NCI-H1092 treated with DMSO at 0.1 percent for 48 hours (cell line): ENCODE data around the gene NRAP.

ENCODE experiments used
- DNase-seq: peaks from one replicate; lab custom pipeline; 2025; lab: John Stamatoyannopoulos, UW

Gene NRAP

DNA sequence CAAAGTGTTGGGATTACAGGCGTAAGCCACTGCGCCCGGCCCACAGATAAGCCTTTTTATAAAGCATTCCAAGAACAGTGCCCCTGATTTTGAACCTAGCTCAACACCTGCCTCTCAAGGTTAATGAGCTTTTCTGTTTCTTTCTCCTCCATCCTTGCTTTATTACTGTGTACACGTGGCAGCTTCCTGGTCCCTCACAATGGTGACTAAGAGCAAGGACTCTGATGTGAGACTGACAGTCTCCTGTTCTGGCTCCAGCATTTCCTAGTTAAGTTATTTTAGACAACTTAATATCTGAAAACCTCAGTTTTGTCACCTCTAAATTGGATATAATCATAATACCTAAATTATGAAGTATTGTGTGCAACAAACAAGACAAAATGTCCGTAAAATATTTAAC is 101.1 kb downstream of the NRAP start:
- DNase-seq = no peak

DNA sequence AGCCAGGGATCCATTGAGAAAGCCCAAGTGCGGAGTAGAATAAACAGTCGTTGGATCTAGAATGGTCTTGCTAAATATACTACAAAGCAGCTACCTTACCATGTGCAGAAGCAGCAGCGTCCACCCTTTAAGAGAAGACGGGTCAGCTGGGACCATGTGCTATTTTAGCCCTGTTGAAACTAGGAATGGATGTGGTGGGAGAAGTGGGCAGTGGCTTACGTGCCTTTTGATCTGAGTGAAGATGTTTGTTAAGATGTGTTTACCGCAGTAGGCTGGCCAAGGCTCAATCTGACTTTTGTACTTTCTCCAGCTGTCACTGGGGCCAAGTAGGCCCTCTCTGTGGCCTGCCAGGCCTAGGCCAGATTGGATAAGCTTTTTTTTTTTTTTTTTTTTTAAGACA is 101.8 kb downstream of the NRAP start:
- DNase-seq = no peak

- DNase-seq = no peak
These were observed 102.6 kb downstream of the NRAP start for GRCh38 chr10:113561214-113561613.

- no peak for DNase-seq
These were observed 103.8 kb downstream of the NRAP start for GRCh38 chr10:113560071-113560470.

DNA sequence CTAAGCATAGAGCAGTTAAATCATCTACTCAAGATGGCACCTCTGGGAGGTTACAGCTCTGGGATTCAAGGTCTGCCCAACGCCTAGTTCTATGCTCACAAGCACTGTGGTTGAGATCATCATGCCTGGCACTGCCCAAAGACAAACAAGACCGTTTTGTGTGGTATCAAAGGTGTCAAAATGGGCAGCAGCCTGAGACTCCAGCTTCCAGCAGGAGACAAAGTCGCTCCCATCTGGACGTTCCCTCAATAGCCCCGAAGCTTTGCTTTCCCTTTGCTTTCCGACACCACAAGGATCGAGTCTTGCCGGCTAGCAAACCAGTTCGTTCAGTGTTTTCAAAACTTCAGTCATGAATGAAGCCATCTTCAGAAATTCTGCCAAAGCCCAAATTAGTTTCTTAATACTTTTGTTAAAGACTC is 105.9 kb downstream of the NRAP start:
- no peak for DNase-seq

DNA sequence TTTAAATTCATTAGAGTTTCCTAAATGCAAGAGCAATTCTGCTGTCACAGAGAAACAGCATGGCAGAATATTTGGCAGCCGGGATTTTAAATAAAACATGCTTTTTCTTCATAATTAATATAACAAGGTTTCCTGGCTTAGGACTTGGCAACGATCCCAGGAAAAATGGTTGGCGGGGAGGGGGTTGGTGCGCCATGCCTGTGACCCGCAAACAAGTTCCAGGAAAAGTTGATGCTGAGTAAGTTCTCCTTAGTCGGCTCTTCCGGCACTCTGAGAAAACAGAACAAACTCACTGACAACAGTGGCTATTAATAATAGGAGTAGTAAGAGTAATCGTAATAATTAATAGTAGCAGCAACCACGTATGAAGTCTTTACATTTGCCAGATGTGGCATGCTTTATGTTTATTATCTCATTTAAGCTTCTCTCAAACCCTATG is 106.4 kb downstream of the NRAP start:
- DNase-seq = no peak

DNA sequence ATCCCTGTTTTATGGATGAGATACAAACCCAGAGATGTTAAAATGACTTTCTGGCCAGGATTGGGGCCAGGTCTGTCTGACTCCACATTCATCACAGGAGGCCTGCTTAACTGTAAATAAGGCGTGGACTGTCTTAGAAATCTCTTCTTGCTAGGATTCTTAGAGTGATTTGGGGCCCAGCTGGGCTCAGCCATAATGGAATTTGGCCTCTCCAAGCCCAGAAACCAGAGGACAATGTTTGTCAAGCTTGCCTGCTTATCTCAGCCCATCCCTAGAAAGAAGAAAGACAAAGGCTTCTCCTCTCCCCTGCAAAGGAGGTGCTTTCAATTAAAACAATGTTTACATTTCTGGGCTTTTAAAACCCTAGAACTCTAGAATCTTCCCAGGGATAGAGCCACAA is 108.1 kb downstream of the NRAP start:
- no peak for DNase-seq

DNA sequence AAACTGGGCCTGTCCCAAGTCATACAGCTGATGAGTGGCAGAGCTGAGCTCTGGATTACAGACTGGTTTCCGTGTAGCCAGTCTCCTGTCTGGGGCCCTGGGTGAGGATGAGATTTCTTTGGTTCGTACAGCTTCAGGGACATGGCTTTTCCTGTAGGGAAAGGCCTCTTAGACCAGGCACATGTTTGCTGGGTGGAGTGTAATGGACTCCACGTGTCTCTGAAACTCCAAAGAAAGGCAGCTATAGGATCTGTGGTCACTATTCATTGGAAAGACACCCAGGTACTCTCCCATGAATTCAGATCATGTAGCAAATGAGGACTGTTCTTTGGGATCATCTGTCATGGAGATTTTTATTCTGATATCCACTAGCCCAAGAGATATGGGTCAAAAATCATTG is 108.6 kb downstream of the NRAP start:
- DNase-seq = no peak

DNA sequence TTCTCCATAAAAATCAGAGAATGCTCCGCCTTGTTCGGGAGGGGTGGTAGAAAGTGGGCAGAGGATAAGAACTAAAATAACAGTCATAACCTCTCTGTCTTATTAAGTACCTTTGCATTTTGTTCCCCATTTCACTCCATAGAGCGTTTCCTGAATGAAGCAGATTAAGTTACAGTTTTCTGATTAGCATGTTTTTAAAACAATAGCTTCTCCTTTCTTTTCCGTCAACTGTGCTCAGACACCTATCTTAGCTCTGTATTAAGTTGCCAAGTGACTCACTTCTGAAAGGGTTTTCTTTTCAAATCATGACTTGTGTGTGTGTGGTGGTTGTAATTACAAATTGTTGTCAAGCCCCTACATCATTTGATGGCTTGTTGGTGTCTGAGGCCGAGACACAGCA is 109.6 kb downstream of the NRAP start:
- DNase-seq = no peak

GRCh38 chr10:113553149-113553548 is 110.7 kb downstream of the NRAP start:
- no peak for DNase-seq

GRCh38 chr10:113552701-113553100 is 111.1 kb downstream of the NRAP start, which contains the start of gene HABP2:
Gene HABP2 (plus strand): TSS chr10:113553053. CDS start chr10:113553122, 69 bp downstream.
- no peak for DNase-seq

DNA sequence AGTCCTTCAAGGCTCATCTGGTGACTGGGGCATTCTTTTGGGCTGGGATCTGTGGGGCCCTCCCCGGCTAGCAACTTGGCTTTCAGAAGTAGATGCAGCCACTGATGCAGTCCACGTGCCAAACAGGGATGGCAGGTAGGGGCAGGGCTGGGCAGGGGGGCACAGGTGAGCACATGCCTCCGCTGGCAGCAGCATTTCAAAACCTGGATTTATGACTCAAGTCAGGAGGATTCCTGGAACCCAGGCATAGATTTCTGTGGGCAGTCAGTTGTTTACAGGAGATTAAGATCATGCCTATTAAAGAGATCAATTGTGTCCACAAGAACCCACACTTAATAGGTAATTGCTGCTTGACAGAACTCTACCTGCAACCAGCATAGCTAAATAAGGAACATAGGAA is 111.8 kb downstream of the NRAP start:
- no peak for DNase-seq

DNA sequence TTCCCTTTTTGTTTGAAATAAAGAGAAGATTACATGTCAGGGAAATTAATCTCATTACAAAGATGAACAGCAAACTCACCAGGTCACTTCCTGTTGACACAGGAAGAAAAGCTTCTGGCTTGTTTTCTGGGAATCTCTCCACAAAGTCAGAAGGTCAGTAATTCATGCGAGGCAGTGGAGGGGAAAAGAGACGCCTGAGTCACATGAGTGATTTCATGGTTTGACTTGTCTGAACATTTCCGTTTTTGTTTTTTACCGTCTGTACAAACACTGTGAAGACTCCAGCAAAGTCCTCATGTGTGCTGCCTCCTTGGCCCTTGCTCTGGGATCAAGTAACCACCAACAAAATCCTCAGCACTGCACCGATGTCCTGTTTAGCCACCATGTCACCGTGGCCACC is 113.5 kb downstream of the NRAP start:
- no peak for DNase-seq

GRCh38 chr10:113549856-113550255 is 114.0 kb downstream of the NRAP start:
- DNase-seq = no peak

DNA sequence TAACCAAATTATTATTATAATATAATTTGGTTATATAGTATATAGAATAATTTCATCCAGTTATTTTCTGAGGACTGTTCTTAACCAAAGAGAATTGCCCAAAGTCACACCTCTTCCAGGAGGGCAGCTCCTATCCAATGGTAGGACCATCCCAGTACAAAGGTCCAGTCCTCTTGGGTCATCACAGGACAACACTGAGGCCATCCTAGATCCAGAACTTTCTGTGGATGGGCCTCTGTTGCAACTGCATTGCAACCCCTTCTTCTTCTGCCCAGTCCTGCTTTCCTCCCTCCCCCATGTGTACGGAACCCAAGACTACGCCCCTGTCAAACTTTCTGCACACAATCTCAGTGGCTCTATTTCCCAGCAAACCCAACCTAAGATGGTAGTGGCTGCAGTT is 116.4 kb downstream of the NRAP start:
- no peak for DNase-seq

DNA sequence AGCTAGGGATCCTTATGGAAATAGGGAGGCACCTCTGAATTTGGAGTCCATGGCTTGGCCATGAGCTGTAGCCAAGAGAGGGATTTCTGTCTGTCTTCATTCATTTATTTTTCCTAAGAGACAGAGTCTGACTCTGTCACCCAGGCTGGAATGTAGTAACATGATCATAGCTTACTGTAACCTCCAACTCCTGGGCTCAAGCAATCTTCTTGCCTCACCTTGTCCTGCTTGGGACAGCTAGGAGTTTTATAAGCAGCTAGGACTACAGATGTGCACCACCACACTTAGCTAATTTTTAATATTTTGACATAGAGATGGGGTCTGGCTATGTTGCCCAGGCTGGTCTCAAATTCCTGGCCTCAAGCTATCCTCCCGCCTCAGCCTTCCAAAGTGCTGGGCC is 119.4 kb downstream of the NRAP start:
- no peak for DNase-seq

DNA sequence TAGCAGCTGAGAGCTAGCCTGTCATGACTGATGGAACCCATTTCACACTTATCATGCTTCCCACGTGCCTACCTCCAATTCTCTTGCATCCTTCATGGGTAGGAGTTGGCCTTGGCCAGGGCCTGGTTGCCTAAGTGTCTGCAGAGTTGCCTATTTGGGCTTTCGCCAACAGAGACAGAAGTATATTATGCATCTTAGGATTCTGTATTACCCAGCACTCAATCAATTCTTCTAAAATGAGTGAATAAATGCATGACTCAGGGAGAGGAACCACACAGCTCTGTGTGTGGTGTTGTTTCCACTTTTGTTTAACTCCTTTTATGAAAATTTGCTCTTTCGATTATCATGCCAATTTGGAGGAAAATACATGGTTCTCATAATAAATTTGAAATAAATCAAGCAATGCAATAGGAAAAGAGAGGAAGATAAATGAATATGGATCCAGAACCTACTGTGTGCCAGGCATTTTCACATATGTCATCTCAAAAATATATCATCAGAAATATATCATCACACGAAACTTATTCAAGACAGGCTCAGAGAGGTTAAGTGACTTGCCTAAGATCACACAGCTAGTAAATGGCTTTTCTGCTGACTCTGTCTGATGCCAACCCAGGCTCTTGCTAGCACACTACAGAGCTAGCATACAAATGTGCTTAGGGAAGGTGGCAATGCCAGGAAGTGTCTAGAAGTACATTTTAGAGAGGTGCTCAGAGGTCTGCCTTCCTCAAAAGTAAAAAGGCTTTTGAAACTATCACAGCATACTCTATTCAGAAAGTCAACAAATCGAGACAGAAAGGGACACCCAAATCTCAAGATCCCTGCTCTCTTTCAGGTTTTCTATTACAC is 120.5 kb downstream of the NRAP start:
- DNase-seq = no peak

- peak; percentile 47 for DNase-seq
These were observed 122.3 kb downstream of the NRAP start for GRCh38 chr10:113541549-113541927.

- peak; percentile 47 for DNase-seq
These were observed 122.8 kb downstream of the NRAP start for GRCh38 chr10:113540845-113541548.

- DNase-seq = no peak
These were observed 124.1 kb downstream of the NRAP start for GRCh38 chr10:113539789-113540188.
